Fibroblast of lung (primary cell): ENCODE results near the gene LFNG.

ENCODE experiments used
- CTCF ChIP-seq, 2 donors: IDR thresholded peaks in 1 of 2; conservative IDR thresholded peaks in 1 of 2; 1 replicate in 1 of 2; 2 replicates in 1 of 2; pipeline ENCODE4 v1.5.1; 2011 to 2012; ENCODE audit warnings: low read length in 2 of 2, control low read depth in 1 of 2, inconsistent platforms in 1 of 2, low read depth in 1 of 2, mild to moderate bottlenecking in 1 of 2
- EZH2 ChIP-seq: IDR thresholded peaks from 2 replicates; pipeline ENCODE4 v1.5.1; 2012; ENCODE audit warnings: low read length, control low read depth, mild to moderate bottlenecking; ENCODE audit errors: missing control alignments

- TF ChIP-seq CTCF (conservative IDR thresholded peaks at IDR 0.05 in 1 of 2, IDR thresholded peaks at IDR 0.05 in 1 of 2; ENCODE audit: low read depth in 1 of 2, low read length in 2 of 2) (no peak), EZH2 (no peak)
Observed at GRCh38 chr7:2568521-2569223, 49.1 kb downstream of the LFNG start.
